MM.1S (cell line): ENCODE results near the gene DYNLT1.
"Not testable (repeated sequence)": the region's sequence is repeated elsewhere in the genome, so short reads cannot be mapped to it uniquely, and the experiment has no call there.

Experiments
- DNase-seq: peaks from one replicate; pipeline ENCODE4 v3.0.0-alpha.2; 2015
- H2AFZ ChIP-seq: fragments of 300-600 bp; sonication (generic); 2 replicates; pipeline ENCODE4 v1.6.0; 2016; ENCODE audit warnings: antibody characterized with exemption, low read length
- H3F3A ChIP-seq: fragments of 300-600 bp; sonication (generic); 2 replicates; pipeline ENCODE4 v1.6.1; 2016; ENCODE audit warnings: mild to moderate bottlenecking, antibody characterized with exemption, low read length, moderate library complexity, mixed read lengths; ENCODE audit not compliant: insufficient read depth
- H3K27ac ChIP-seq: fragments of 300-600 bp; sonication (generic); 2 replicates; pipeline ENCODE4 v1.5.1; 2016; ENCODE audit warnings: mild to moderate bottlenecking, low read length
- H3K27me3 ChIP-seq: fragments of 300-600 bp; sonication (generic); replicated peaks from 2 replicates; pipeline ENCODE4 v1.6.0; 2016; ENCODE audit warnings: low read length; ENCODE audit not compliant: insufficient read depth
- H3K36me3 ChIP-seq: fragments of 300-600 bp; sonication (generic); replicated peaks from 2 replicates; pipeline ENCODE4 v1.6.1; 2016; ENCODE audit warnings: mild to moderate bottlenecking, low read length, mixed read lengths; ENCODE audit not compliant: insufficient read depth
- H3K4me1 ChIP-seq: fragments of 300-600 bp; sonication (generic); 2 replicates; pipeline ENCODE4 v1.6.1; 2016; ENCODE audit warnings: low read length, mixed read lengths
- H3K4me2 ChIP-seq: fragments of 300-600 bp; sonication (generic); 2 replicates; pipeline ENCODE4 v1.6.0; 2016; ENCODE audit warnings: low read depth, low read length
- H3K4me3 ChIP-seq: fragments of 300-600 bp; sonication (generic); 2 replicates; pipeline ENCODE4 v1.5.1; 2016; ENCODE audit warnings: low read length, mixed read lengths
- H3K79me2 ChIP-seq: fragments of 300-600 bp; sonication (generic); 2 replicates; pipeline ENCODE4 v1.6.1; 2016; ENCODE audit warnings: mixed run types, low read length, mixed read lengths
- H3K9ac ChIP-seq: fragments of 300-600 bp; sonication (generic); 2 replicates; pipeline ENCODE4 v1.6.1; 2016; ENCODE audit warnings: low read length, mixed read lengths
- H3K9me2 ChIP-seq: fragments of 300-600 bp; sonication (generic); replicated peaks from 2 replicates; pipeline ENCODE4 v1.6.1; 2016; ENCODE audit warnings: mild to moderate bottlenecking, low read length, mixed read lengths; ENCODE audit not compliant: insufficient read depth
- H3K9me3 ChIP-seq: fragments of 300-600 bp; sonication (generic); replicated peaks from 2 replicates; pipeline ENCODE4 v1.6.1; 2016; ENCODE audit warnings: mild to moderate bottlenecking, low read length, mixed read lengths; ENCODE audit not compliant: insufficient read depth
- H4K20me1 ChIP-seq: fragments of 300-600 bp; sonication (generic); 2 replicates; pipeline ENCODE4 v1.6.1; 2016; ENCODE audit warnings: mild to moderate bottlenecking, low read length, moderate library complexity, mixed read lengths; ENCODE audit not compliant: insufficient read depth
- EZH2 ChIP-seq: fragments of 300-600 bp; sonication (generic); optimal IDR thresholded peaks from 2 replicates; pipeline ENCODE3; 2017; ENCODE audit warnings: low read depth, mild to moderate bottlenecking, antibody characterized with exemption, low read length, mixed read lengths
- EZH2phosphoT487 ChIP-seq: fragments of 300-600 bp; sonication (generic); IDR thresholded peaks from 2 replicates; pipeline ENCODE4 v1.6.1; 2018; ENCODE audit warnings: antibody characterized with exemption, low read length
- TF ChIP-seq, protein P1 (sequence below): fragments of 300-600 bp; sonication (generic); IDR thresholded peaks from 2 replicates; pipeline ENCODE4 v1.5.1; 2016; ENCODE audit warnings: antibody characterized with exemption, low read length, mixed read lengths

Gene DYNLT1

DNA sequence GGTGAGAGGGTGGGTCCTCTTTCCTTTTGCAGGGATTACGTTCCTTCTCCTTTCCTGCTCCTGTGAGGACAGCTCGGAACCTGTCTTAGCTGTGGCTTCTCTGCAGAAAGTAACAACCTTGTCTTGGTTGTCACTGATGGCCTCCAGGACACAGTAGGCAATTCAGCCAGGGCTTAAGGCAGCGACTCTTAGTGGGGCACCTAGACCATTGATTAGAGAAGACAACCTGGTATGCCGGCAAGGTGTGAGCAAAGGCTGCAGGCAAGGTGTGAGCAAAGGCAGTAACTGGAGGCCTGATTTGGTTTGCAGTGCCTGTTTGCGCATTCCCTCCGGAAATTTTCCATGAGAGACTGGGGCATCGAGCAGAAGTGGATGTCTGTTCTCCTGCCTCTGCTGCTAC is 37.6 kb downstream of the DYNLT1 start:
- Histone ChIP-seq H3K27ac (no peak overlapping the region), H3K9me2 (no peaks in the 10 kb centered on the region), H3K27me3 (no peaks in the 10 kb centered on the region), H3K9me3 (no peaks in the 10 kb centered on the region), H3K36me3 (no peaks in the 10 kb centered on the region), H2AFZ (no peak overlapping the region), H3K9ac (no peak overlapping the region), H3K4me3 (no peak overlapping the region), H3K79me2 (no peaks in the 10 kb centered on the region), H3F3A (no peaks in the 10 kb centered on the region), H4K20me1 (no peaks in the 10 kb centered on the region), H3K4me1 (no peaks in the 10 kb centered on the region), H3K4me2 (no peak overlapping the region)
- TF ChIP-seq, protein P1, sequence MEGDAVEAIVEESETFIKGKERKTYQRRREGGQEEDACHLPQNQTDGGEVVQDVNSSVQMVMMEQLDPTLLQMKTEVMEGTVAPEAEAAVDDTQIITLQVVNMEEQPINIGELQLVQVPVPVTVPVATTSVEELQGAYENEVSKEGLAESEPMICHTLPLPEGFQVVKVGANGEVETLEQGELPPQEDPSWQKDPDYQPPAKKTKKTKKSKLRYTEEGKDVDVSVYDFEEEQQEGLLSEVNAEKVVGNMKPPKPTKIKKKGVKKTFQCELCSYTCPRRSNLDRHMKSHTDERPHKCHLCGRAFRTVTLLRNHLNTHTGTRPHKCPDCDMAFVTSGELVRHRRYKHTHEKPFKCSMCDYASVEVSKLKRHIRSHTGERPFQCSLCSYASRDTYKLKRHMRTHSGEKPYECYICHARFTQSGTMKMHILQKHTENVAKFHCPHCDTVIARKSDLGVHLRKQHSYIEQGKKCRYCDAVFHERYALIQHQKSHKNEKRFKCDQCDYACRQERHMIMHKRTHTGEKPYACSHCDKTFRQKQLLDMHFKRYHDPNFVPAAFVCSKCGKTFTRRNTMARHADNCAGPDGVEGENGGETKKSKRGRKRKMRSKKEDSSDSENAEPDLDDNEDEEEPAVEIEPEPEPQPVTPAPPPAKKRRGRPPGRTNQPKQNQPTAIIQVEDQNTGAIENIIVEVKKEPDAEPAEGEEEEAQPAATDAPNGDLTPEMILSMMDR, result no peak
- no peak for TF ChIP-seq EZH2phosphoT487
- no peak for TF ChIP-seq EZH2
- DNase-seq, result no peak

DNA sequence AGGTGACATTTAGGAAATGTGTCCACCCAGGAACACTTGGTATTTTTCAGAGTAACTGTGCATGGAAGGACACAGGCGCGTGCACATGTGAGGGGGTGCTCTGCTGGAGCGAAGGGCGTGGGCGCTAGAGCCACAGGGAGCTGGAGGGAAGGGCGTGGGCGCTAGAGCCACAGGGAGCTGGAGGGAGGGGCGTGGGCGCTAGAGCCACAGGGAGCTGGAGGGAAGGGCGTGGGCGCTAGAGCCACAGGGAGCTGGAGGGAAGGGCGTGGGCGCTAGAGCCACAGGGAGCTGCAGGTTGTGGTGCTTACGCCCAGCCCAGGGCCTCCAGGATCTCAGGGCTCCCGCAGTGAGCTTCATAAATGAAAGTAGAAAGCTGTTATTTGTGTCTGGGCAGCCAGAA is 38.5 kb downstream of the DYNLT1 start:
- not testable (repeated sequence) for H3K4me3 ChIP-seq, H3K4me1 ChIP-seq, H3K27me3 ChIP-seq, DNase-seq, H3K9me2 ChIP-seq, H3F3A ChIP-seq, H3K27ac ChIP-seq, H3K9ac ChIP-seq, H2AFZ ChIP-seq, H3K4me2 ChIP-seq, H3K79me2 ChIP-seq, H4K20me1 ChIP-seq, H3K36me3 ChIP-seq, H3K9me3 ChIP-seq

DNA sequence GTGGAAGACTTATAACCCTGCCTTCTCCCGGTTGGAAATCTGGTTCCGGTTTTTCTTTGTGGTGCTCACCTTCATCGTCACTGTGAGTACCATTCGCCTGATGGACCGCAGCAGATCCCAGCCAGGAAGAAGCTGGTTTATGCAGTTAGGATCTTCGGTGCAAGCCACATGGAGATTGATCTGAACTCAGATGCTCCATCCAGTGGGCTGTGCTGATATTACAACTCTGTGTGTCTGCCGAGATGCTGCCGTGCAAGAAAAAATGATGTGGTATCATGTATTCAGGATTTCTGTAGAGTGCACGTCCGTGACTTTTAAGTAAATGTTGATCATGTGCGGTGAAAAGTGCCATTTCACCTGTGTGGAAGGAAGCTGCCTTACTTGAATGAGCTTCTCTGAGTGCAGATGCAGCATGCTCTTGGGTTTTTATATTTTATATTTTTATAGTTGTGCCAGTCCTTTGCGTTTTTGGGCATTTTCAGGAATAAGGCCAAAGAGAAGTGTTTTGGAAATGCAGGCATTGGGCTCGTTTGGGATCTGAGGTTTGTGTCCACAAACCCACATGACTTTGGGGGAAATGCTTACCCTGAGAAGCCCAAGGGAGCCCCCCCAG is 39.2 kb downstream of the DYNLT1 start:
- peak; percentile 7 for DNase-seq
- Histone ChIP-seq H3K9ac (no peak overlapping the region), H3K4me3 (no peak overlapping the region), H3F3A (no peaks in the 10 kb centered on the region), H3K4me1 (no peaks in the 10 kb centered on the region), H3K27me3 (no peaks in the 10 kb centered on the region), H4K20me1 (no peaks in the 10 kb centered on the region), H3K27ac (no peak overlapping the region), H3K36me3 (no peaks in the 10 kb centered on the region), H2AFZ (no peak overlapping the region), H3K9me3 (no peaks in the 10 kb centered on the region), H3K9me2 (no peaks in the 10 kb centered on the region), H3K79me2 (no peaks in the 10 kb centered on the region), H3K4me2 (no peak overlapping the region)
- TF ChIP-seq, protein P1, result peak; percentile 38
- TF ChIP-seq EZH2, result no peak
- TF ChIP-seq EZH2phosphoT487, result no peak

DNA sequence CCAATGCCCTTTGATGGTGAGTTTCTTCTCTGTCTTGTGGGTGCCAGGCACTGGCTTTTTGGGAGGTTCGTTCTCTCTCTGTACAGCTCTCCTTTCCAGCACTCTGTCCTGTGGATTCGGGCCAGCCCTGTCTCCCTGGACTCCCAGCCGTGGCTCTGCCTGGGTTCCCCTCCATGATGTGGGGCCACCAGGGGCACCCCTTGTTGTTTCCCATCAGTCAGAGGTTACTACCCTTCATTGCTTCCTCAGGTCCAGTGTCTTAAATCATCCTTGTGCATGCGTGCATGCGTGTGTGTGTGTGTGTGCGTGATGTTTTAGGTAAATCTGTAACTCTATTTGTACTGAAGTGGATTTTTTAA is 40.5 kb downstream of the DYNLT1 start:
- TF ChIP-seq EZH2phosphoT487, result no peak
- TF ChIP-seq, protein P1, result no peak
- TF ChIP-seq EZH2, result no peak
- no peaks in the 10 kb centered on the region for H3K36me3 ChIP-seq
- H3K4me2 ChIP-seq, result no peak overlapping the region
- H2AFZ ChIP-seq, result no peak overlapping the region
- H3F3A ChIP-seq, result no peaks in the 10 kb centered on the region
- H3K9me3 ChIP-seq, result no peaks in the 10 kb centered on the region
- H3K9me2 ChIP-seq, result no peaks in the 10 kb centered on the region
- no peaks in the 10 kb centered on the region for H3K79me2 ChIP-seq
- H3K9ac ChIP-seq, result no peak overlapping the region
- no peaks in the 10 kb centered on the region for H4K20me1 ChIP-seq
- no peak for DNase-seq
- no peak overlapping the region for H3K4me3 ChIP-seq
- H3K4me1 ChIP-seq, result no peaks in the 10 kb centered on the region
- H3K27ac ChIP-seq, result no peak overlapping the region
- no peaks in the 10 kb centered on the region for H3K27me3 ChIP-seq
